SK-N-SH (cell line): Measurements from ENCODE around the gene UBE3B.

Experiments used
- CHD2 ChIP-seq: fragments of 150-350 bp; IDR thresholded peaks from 2 replicates; pipeline ENCODE4 v1.6.1; 2018; ENCODE audit warnings: low read length; ENCODE audit not compliant: partially characterized antibody
- EZH2phosphoT487 ChIP-seq: fragments of 200-600 bp; sonication (generic); IDR thresholded peaks from 2 replicates; pipeline ENCODE4 v1.6.1; 2017; ENCODE audit warnings: low read depth, mixed run types, mild to moderate bottlenecking, antibody characterized with exemption, moderate library complexity, borderline replicate concordance
- YY1 ChIP-seq: IDR thresholded peaks from 2 replicates; pipeline ENCODE4 v1.4.0; 2012; ENCODE audit warnings: low read depth, mild to moderate bottlenecking
- TF ChIP-seq, protein P1 (sequence below): fragments of 200-600 bp; sonication (generic); IDR thresholded peaks from 2 replicates; pipeline ENCODE4 v1.6.1; 2017; ENCODE audit warnings: antibody characterized with exemption, mild to moderate bottlenecking, moderate library complexity
- TF ChIP-seq, protein P2 (sequence below): fragments of 150-350 bp; IDR thresholded peaks from 2 replicates; pipeline ENCODE4 v1.6.1; 2017; ENCODE audit warnings: antibody characterized with exemption, low read length, low read depth, borderline replicate concordance

DNA sequence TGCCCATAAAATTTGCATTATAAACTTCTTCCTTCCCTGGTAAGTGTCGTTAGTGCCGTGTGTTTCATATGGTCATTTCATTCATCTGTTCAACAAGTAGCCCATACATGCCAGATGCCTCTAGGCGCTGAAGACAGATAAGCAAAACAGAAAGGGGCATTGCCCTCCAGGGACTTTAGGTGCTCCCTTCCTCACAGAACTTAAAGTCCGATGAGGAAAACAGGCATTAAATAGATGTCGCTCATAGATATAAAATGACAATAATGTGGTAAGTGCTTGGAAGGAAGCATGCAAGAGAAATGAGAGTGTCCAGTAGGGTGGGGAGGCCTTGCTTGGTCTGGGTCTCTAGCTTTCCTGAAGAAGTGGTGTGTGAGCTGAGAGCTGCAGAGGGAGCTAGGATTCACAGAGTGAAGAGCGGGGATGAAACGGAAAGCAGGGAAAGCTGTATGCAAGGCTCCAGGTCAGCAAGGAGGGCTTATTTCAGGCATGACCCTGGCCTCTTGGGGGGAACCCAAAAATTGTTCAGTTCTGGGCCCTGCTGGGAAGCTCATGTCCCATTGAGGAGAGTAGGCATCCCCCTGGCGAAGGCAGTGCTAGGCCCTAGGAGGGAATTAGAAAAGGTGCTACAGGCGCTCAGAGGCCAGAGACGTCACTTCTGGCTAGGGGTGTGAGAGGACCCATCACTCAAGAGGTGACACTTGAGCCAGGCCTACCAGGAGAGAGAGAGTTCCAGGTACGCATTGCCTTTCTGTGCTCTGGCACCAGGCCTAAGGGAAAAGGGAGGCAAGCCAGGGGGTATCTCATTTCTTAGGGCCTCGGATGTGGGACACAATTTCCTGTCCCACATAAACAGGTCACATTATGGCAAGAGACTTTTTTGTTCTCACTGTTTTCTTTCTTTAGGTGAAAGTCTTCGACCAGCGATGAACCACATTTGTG is 11.9 kb downstream of the UBE3B start:
- no peak for TF ChIP-seq CHD2
- no peak for TF ChIP-seq EZH2phosphoT487
- TF ChIP-seq, protein P1, sequence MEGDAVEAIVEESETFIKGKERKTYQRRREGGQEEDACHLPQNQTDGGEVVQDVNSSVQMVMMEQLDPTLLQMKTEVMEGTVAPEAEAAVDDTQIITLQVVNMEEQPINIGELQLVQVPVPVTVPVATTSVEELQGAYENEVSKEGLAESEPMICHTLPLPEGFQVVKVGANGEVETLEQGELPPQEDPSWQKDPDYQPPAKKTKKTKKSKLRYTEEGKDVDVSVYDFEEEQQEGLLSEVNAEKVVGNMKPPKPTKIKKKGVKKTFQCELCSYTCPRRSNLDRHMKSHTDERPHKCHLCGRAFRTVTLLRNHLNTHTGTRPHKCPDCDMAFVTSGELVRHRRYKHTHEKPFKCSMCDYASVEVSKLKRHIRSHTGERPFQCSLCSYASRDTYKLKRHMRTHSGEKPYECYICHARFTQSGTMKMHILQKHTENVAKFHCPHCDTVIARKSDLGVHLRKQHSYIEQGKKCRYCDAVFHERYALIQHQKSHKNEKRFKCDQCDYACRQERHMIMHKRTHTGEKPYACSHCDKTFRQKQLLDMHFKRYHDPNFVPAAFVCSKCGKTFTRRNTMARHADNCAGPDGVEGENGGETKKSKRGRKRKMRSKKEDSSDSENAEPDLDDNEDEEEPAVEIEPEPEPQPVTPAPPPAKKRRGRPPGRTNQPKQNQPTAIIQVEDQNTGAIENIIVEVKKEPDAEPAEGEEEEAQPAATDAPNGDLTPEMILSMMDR = no peak
- TF ChIP-seq YY1 = no peak
- TF ChIP-seq, protein P2, sequence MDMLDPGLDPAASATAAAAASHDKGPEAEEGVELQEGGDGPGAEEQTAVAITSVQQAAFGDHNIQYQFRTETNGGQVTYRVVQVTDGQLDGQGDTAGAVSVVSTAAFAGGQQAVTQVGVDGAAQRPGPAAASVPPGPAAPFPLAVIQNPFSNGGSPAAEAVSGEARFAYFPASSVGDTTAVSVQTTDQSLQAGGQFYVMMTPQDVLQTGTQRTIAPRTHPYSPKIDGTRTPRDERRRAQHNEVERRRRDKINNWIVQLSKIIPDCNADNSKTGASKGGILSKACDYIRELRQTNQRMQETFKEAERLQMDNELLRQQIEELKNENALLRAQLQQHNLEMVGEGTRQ = no peak
